GM23338 (cell line): ENCODE measurements around the gene PAX5. TPM values are rescaled to one million over a fixed set of nuclear protein-coding genes. Genes with fewer than 3 reads are reported as not detected.

ENCODE experiments used
- ATAC-seq: fragments of 200-7000 bp; cut with Tn5 transposase; 3 replicates; pipeline ENCODE4 v1.9.1; 2020
- DNase-seq: peaks from one replicate; pipeline ENCODE4 v3.0.0-alpha.2; 2015; ENCODE audit warnings: low spot score
- H2AFZ ChIP-seq: fragments of 200-600 bp; sonication (generic); 2 replicates; pipeline ENCODE4 v1.8.0; 2016; ENCODE audit warnings: antibody characterized with exemption, mild to moderate bottlenecking, moderate library complexity
- H3F3A ChIP-seq: fragments of 200-600 bp; sonication (generic); replicated peaks from 2 replicates; pipeline ENCODE4 v1.8.0; 2017; ENCODE audit warnings: antibody characterized with exemption, mixed run types, low read depth
- H3K27ac ChIP-seq: fragments of 200-600 bp; sonication (generic); 2 replicates; pipeline ENCODE4 v1.6.1; 2016; ENCODE audit warnings: low read depth
- H3K27me3 ChIP-seq: fragments of 200-600 bp; sonication (generic); 2 replicates; pipeline ENCODE4 v1.8.0; 2016; ENCODE audit warnings: mild to moderate bottlenecking, mixed run types, moderate library complexity; ENCODE audit not compliant: insufficient read depth
- H3K36me3 ChIP-seq: fragments of 200-600 bp; sonication (generic); 2 replicates; pipeline ENCODE4 v1.8.0; 2016; ENCODE audit warnings: mild to moderate bottlenecking; ENCODE audit not compliant: insufficient read depth
- H3K4me1 ChIP-seq: fragments of 200-600 bp; sonication (generic); 2 replicates; pipeline ENCODE4 v1.8.0; 2016; ENCODE audit warnings: mild to moderate bottlenecking, moderate library complexity; ENCODE audit not compliant: insufficient read depth
- H3K4me2 ChIP-seq: fragments of 200-600 bp; sonication (generic); 2 replicates; pipeline ENCODE4 v1.7.1; 2017; ENCODE audit warnings: mixed run types
- H3K4me3 ChIP-seq: fragments of 200-600 bp; sonication (generic); 2 replicates; pipeline ENCODE4 v1.6.1; 2016; ENCODE audit warnings: mixed run types
- H3K79me2 ChIP-seq: fragments of 200-600 bp; sonication (generic); replicated peaks from 2 replicates; pipeline ENCODE4 v1.8.0; 2017; ENCODE audit warnings: mild to moderate bottlenecking; ENCODE audit not compliant: insufficient read depth
- H3K9me2 ChIP-seq: fragments of 200-600 bp; sonication (generic); 2 replicates; pipeline ENCODE4 v1.8.0; 2017; ENCODE audit not compliant: insufficient read depth
- H4K20me1 ChIP-seq: fragments of 200-600 bp; sonication (generic); replicated peaks from 2 replicates; pipeline ENCODE4 v1.8.0; 2017; ENCODE audit warnings: mild to moderate bottlenecking; ENCODE audit not compliant: insufficient read depth
- H3K27ac Mint-ChIP-seq: 2 replicates; pipeline ENCODE4 v1.8.0; 2020; ENCODE audit warnings: inconsistent platforms, mild to moderate bottlenecking, moderate library complexity, mixed read lengths
- H3K27me3 Mint-ChIP-seq: 3 replicates; pipeline ENCODE4 v1.8.0; 2022; ENCODE audit warnings: low read depth, mild to moderate bottlenecking, moderate library complexity, mixed read lengths, inconsistent platforms; ENCODE audit not compliant: insufficient read depth, poor library complexity
- H3K36me3 Mint-ChIP-seq: 3 replicates; pipeline ENCODE4 v1.8.0; 2021; ENCODE audit warnings: low read depth, mild to moderate bottlenecking, inconsistent platforms, moderate library complexity, mixed read lengths
- H3K4me1 Mint-ChIP-seq: 3 replicates; pipeline ENCODE4 v1.8.0; 2020; ENCODE audit warnings: mild to moderate bottlenecking, inconsistent platforms, mixed read lengths
- H3K4me3 Mint-ChIP-seq: 3 replicates; pipeline ENCODE4 v1.8.0; 2021; ENCODE audit warnings: moderate library complexity, mild to moderate bottlenecking, inconsistent platforms, mixed read lengths
- H3K9me3 Mint-ChIP-seq: 3 replicates; pipeline ENCODE4 v1.8.0; 2020; ENCODE audit warnings: moderate library complexity, mild to moderate bottlenecking, inconsistent platforms, mixed read lengths
- CREB1 ChIP-seq: fragments of 250-450 bp; sonication (Bioruptor Pico); IDR thresholded peaks from 2 replicates; pipeline ENCODE4 v1.5.0; 2020; ENCODE audit warnings: low read depth, mild to moderate bottlenecking, moderate library complexity
- EZH2 ChIP-seq: fragments of 200-600 bp; sonication (generic); IDR thresholded peaks from one replicate; pipeline ENCODE4 v1.8.0; 2017; ENCODE audit warnings: antibody characterized with exemption, mild to moderate bottlenecking, low read depth; ENCODE audit not compliant: unreplicated experiment
- EZH2phosphoT487 ChIP-seq: fragments of 200-600 bp; sonication (generic); IDR thresholded peaks from one replicate; pipeline ENCODE4 v1.8.1; 2018; ENCODE audit warnings: antibody characterized with exemption; ENCODE audit not compliant: unreplicated experiment
- JUNB ChIP-seq: IDR thresholded peaks from one replicate; pipeline ENCODE4 v1.6.1; 2016; ENCODE audit warnings: antibody characterized with exemption; ENCODE audit not compliant: unreplicated experiment
- NANOG ChIP-seq: IDR thresholded peaks from 2 replicates; pipeline ENCODE4 v1.6.1; 2016; ENCODE audit warnings: antibody characterized with exemption, borderline replicate concordance
- POLR2AphosphoS5 ChIP-seq: IDR thresholded peaks from 2 replicates; pipeline ENCODE4 v1.6.1; 2016; ENCODE audit warnings: antibody characterized with exemption, low read depth
- STAT1 ChIP-seq: IDR thresholded peaks from one replicate; pipeline ENCODE4 v1.6.1; 2016; ENCODE audit warnings: antibody characterized with exemption; ENCODE audit not compliant: unreplicated experiment
- ZNF114 ChIP-seq: fragments of 250-450 bp; sonication (Bioruptor Pico); IDR thresholded peaks from 2 replicates; pipeline ENCODE4 v1.5.0; 2020; ENCODE audit warnings: mild to moderate bottlenecking, moderate library complexity
- ZNF331 ChIP-seq: fragments of 250-450 bp; sonication (Bioruptor Pico); IDR thresholded peaks from 2 replicates; pipeline ENCODE4 v1.5.0; 2020; ENCODE audit warnings: low read depth, mild to moderate bottlenecking, moderate library complexity
- polyA plus RNA-seq: library from polyadenylated mRNA; unstranded; fragments of >200 nt; fragmentation: Nextera tagmentation; extraction: Ambion mirVana; gene quantifications from 2 replicates; pipeline ENCODE4 v1.2.1, GENCODE V29; 2016
- total RNA-seq: library from RNA; depleted of rRNA; stranded (reverse); fragments of >200 nt; shearing (Covaris generic); gene quantifications from 2 replicates; pipeline ENCODE4 v1.2.3, GENCODE V29; 2014
- TF ChIP-seq, protein P1 (sequence below): IDR thresholded peaks from one replicate; pipeline ENCODE4 v1.6.1; 2018; ENCODE audit warnings: antibody characterized with exemption; ENCODE audit not compliant: unreplicated experiment
- TF ChIP-seq, protein P2 (sequence below): IDR thresholded peaks from 2 replicates; pipeline ENCODE4 v1.6.1; 2016; ENCODE audit warnings: antibody characterized with exemption
- TF ChIP-seq, protein P3 (sequence below), 2 experiments: fragments of 200-600 bp in 1 of 2; sonication (generic) in 1 of 2; conservative IDR thresholded peaks; 2 replicates each; pipeline versions ENCODE4 v1.5.1 to v1.6.1; 2016 to 2017; ENCODE audit warnings: antibody characterized with exemption in 2 of 2, low read depth in 2 of 2, mild to moderate bottlenecking in 2 of 2, moderate library complexity in 1 of 2
- TF ChIP-seq, protein P4 (sequence below): fragments of 250-450 bp; sonication (Bioruptor Pico); IDR thresholded peaks from 2 replicates; pipeline ENCODE4 v1.5.0; 2020; ENCODE audit warnings: mild to moderate bottlenecking, moderate library complexity

PAX5 gene
- total and polyA plus RNA-seq, 2 experiments from 2014 or later = 0.17 to 0.60 TPM

DNA sequence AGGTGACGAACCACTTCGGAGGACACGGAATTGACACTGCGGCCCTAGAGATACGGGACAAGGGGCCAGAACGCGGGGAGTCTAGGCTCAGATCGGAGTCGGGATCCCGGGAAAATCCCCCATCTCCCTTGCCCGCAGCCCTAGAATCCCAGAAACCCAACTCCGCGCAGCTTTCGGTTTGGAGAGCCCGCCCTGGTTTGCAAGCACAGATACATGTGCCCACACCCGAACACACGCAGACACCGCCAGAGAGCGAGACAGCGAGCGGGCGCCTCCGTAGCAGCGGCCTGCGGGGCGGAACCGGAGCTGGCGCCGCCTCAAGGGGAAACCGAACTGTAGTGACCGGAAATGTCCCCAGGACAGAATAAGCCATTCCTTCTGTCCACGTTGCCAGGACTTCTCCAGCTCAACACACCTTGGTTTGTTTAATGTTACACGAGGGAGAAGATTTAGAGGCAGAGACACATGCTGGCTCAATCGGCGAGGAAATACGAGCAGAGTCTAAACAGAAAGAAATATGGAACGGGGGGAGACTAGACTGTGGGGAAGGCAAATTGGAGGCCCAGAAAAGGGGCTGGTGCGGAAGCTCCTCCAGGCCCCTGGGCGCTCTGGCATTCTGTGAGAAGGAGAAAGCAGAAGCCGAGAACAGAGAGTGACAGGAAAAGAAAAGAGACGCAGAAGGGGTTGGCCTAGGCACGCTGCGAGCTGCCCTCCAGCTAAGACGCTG is 2.9 kb upstream of the PAX5 start:
- peaks cover 4% of the 10 kb centered on the region; the same call in 1 of the 3 replicates for H3K36me3 Mint-ChIP-seq
- peak overlapping the region; percentile 99 for H2AFZ ChIP-seq
- no peaks in the 10 kb centered on the region for H3K79me2 ChIP-seq
- peaks cover 7% of the 10 kb centered on the region; the same call in 1 of the 2 replicates for H4K20me1 ChIP-seq
- peaks cover 32% of the 10 kb centered on the region for H3F3A ChIP-seq
- H3K9me2 ChIP-seq = no peaks in the 10 kb centered on the region
- H3K4me2 ChIP-seq = peak overlapping the region; percentile 96
- DNase-seq = peak; percentile 53
- H3K27ac ChIP-seq = no peak overlapping the region
- peaks cover 50% of the 10 kb centered on the region for H3K4me1 ChIP-seq
- TF ChIP-seq, protein P1, sequence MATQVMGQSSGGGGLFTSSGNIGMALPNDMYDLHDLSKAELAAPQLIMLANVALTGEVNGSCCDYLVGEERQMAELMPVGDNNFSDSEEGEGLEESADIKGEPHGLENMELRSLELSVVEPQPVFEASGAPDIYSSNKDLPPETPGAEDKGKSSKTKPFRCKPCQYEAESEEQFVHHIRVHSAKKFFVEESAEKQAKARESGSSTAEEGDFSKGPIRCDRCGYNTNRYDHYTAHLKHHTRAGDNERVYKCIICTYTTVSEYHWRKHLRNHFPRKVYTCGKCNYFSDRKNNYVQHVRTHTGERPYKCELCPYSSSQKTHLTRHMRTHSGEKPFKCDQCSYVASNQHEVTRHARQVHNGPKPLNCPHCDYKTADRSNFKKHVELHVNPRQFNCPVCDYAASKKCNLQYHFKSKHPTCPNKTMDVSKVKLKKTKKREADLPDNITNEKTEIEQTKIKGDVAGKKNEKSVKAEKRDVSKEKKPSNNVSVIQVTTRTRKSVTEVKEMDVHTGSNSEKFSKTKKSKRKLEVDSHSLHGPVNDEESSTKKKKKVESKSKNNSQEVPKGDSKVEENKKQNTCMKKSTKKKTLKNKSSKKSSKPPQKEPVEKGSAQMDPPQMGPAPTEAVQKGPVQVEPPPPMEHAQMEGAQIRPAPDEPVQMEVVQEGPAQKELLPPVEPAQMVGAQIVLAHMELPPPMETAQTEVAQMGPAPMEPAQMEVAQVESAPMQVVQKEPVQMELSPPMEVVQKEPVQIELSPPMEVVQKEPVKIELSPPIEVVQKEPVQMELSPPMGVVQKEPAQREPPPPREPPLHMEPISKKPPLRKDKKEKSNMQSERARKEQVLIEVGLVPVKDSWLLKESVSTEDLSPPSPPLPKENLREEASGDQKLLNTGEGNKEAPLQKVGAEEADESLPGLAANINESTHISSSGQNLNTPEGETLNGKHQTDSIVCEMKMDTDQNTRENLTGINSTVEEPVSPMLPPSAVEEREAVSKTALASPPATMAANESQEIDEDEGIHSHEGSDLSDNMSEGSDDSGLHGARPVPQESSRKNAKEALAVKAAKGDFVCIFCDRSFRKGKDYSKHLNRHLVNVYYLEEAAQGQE = no peak
- no peak for TF ChIP-seq NANOG
- no peak for TF ChIP-seq ZNF114 (CRISPR knock-in tag)
- TF ChIP-seq ZNF331 = no peak
- no peak for TF ChIP-seq CREB1 (CRISPR knock-in tag)
- TF ChIP-seq, protein P2, sequence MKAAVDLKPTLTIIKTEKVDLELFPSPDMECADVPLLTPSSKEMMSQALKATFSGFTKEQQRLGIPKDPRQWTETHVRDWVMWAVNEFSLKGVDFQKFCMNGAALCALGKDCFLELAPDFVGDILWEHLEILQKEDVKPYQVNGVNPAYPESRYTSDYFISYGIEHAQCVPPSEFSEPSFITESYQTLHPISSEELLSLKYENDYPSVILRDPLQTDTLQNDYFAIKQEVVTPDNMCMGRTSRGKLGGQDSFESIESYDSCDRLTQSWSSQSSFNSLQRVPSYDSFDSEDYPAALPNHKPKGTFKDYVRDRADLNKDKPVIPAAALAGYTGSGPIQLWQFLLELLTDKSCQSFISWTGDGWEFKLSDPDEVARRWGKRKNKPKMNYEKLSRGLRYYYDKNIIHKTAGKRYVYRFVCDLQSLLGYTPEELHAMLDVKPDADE = 0 out of 2 replicates have a peak, but pooled peaks have one; percentile 6
- no peak for TF ChIP-seq JUNB
- TF ChIP-seq POLR2AphosphoS5 = no peak
- TF ChIP-seq, protein P3, sequence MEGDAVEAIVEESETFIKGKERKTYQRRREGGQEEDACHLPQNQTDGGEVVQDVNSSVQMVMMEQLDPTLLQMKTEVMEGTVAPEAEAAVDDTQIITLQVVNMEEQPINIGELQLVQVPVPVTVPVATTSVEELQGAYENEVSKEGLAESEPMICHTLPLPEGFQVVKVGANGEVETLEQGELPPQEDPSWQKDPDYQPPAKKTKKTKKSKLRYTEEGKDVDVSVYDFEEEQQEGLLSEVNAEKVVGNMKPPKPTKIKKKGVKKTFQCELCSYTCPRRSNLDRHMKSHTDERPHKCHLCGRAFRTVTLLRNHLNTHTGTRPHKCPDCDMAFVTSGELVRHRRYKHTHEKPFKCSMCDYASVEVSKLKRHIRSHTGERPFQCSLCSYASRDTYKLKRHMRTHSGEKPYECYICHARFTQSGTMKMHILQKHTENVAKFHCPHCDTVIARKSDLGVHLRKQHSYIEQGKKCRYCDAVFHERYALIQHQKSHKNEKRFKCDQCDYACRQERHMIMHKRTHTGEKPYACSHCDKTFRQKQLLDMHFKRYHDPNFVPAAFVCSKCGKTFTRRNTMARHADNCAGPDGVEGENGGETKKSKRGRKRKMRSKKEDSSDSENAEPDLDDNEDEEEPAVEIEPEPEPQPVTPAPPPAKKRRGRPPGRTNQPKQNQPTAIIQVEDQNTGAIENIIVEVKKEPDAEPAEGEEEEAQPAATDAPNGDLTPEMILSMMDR (conservative IDR thresholded peaks at IDR 0.05; ENCODE audit: low read depth in 2 of 2) = no peak
- no peak for TF ChIP-seq STAT1
- TF ChIP-seq, protein P4, sequence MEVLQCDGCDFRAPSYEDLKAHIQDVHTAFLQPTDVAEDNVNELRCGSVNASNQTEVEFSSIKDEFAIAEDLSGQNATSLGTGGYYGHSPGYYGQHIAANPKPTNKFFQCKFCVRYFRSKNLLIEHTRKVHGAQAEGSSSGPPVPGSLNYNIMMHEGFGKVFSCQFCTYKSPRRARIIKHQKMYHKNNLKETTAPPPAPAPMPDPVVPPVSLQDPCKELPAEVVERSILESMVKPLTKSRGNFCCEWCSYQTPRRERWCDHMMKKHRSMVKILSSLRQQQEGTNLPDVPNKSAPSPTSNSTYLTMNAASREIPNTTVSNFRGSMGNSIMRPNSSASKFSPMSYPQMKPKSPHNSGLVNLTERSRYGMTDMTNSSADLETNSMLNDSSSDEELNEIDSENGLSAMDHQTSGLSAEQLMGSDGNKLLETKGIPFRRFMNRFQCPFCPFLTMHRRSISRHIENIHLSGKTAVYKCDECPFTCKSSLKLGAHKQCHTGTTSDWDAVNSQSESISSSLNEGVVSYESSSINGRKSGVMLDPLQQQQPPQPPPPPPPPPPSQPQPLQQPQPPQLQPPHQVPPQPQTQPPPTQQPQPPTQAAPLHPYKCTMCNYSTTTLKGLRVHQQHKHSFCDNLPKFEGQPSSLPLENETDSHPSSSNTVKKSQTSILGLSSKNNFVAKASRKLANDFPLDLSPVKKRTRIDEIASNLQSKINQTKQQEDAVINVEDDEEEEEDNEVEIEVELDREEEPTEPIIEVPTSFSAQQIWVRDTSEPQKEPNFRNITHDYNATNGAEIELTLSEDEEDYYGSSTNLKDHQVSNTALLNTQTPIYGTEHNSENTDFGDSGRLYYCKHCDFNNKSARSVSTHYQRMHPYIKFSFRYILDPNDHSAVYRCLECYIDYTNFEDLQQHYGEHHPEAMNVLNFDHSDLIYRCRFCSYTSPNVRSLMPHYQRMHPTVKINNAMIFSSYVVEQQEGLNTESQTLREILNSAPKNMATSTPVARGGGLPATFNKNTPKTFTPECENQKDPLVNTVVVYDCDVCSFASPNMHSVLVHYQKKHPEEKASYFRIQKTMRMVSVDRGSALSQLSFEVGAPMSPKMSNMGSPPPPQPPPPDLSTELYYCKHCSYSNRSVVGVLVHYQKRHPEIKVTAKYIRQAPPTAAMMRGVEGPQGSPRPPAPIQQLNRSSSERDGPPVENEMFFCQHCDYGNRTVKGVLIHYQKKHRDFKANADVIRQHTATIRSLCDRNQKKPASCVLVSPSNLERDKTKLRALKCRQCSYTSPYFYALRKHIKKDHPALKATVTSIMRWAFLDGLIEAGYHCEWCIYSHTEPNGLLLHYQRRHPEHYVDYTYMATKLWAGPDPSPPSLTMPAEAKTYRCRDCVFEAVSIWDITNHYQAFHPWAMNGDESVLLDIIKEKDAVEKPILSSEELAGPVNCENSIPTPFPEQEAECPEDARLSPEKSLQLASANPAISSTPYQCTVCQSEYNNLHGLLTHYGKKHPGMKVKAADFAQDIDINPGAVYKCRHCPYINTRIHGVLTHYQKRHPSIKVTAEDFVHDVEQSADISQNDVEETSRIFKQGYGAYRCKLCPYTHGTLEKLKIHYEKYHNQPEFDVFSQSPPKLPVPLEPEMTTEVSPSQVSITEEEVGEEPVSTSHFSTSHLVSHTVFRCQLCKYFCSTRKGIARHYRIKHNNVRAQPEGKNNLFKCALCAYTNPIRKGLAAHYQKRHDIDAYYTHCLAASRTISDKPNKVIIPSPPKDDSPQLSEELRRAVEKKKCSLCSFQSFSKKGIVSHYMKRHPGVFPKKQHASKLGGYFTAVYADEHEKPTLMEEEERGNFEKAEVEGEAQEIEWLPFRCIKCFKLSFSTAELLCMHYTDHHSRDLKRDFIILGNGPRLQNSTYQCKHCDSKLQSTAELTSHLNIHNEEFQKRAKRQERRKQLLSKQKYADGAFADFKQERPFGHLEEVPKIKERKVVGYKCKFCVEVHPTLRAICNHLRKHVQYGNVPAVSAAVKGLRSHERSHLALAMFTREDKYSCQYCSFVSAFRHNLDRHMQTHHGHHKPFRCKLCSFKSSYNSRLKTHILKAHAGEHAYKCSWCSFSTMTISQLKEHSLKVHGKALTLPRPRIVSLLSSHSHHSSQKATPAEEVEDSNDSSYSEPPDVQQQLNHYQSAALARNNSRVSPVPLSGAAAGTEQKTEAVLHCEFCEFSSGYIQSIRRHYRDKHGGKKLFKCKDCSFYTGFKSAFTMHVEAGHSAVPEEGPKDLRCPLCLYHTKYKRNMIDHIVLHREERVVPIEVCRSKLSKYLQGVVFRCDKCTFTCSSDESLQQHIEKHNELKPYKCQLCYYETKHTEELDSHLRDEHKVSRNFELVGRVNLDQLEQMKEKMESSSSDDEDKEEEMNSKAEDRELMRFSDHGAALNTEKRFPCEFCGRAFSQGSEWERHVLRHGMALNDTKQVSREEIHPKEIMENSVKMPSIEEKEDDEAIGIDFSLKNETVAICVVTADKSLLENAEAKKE (CRISPR knock-in tag) = no peak
- peak; percentile 43 for TF ChIP-seq EZH2phosphoT487
- TF ChIP-seq EZH2 = peak; percentile 85
- no peaks in the 10 kb centered on the region for H3K36me3 ChIP-seq
- peak overlapping the region; percentile 71 for H3K4me3 Mint-ChIP-seq
- peak; percentile 25 for ATAC-seq
- H3K4me3 ChIP-seq = peak overlapping the region; percentile 72
- H3K27me3 ChIP-seq = peaks cover 100% of the 10 kb centered on the region
- H3K9me3 Mint-ChIP-seq = peaks cover 6% of the 10 kb centered on the region; the same call in 2 of the 3 replicates
- H3K4me1 Mint-ChIP-seq = peaks cover 44% of the 10 kb centered on the region
- peaks cover 88% of the 10 kb centered on the region for H3K27me3 Mint-ChIP-seq
- H3K27ac Mint-ChIP-seq = no peak overlapping the region
